Activated T-cell treated with anti-CD3 and anti-CD28 coated beads, Interleukin-2, amount 50 U/mL, for 24 hours (primary cell): ENCODE results near the gene NFATC1.

Experiments used
- DNase-seq: peaks from one replicate; pipeline ENCODE4 v3.0.0-alpha.2; 2020
- H3K27ac Mint-ChIP-seq: 2 replicates; pipeline ENCODE4 v1.8.0; 2020; ENCODE audit warnings: mild to moderate bottlenecking, mixed read lengths
- H3K27me3 Mint-ChIP-seq: 2 replicates; pipeline ENCODE4 v1.8.0; 2020; ENCODE audit warnings: mixed read lengths
- H3K36me3 Mint-ChIP-seq: 2 replicates; pipeline ENCODE4 v1.8.0; 2020; ENCODE audit warnings: low read depth, mixed read lengths
- H3K4me1 Mint-ChIP-seq: 2 replicates; pipeline ENCODE4 v1.8.0; 2020; ENCODE audit warnings: low read depth, mixed read lengths
- H3K4me3 Mint-ChIP-seq: 2 replicates; pipeline ENCODE4 v1.8.0; 2020; ENCODE audit warnings: mild to moderate bottlenecking, moderate library complexity, mixed read lengths
- H3K9me3 Mint-ChIP-seq: 2 replicates; pipeline ENCODE4 v1.8.0; 2020; ENCODE audit warnings: mixed read lengths

NFATC1 gene

GRCh38 chr18:79460481-79461300, 65.0 kb downstream of the NFATC1 start:
- Mint-ChIP-seq H3K36me3 (peaks cover 84% of the 10 kb centered on the region), H3K4me1 (peaks cover 16% of the 10 kb centered on the region), H3K27ac (peak overlapping the region; percentile 85), H3K9me3 (no peaks in the 10 kb centered on the region), H3K4me3 (no peak overlapping the region), H3K27me3 (no peaks in the 10 kb centered on the region)
- DNase-seq: no peak

GRCh38 chr18:79461627-79462026, 65.9 kb downstream of the NFATC1 start:
- no peak for DNase-seq
- Mint-ChIP-seq H3K9me3 (no peaks in the 10 kb centered on the region), H3K36me3 (peaks cover 90% of the 10 kb centered on the region), H3K4me1 (peaks cover 19% of the 10 kb centered on the region), H3K27me3 (no peaks in the 10 kb centered on the region), H3K27ac (peak overlapping the region; percentile 74), H3K4me3 (no peak overlapping the region)

GRCh38 chr18:79463424-79463960, 67.8 kb downstream of the NFATC1 start:
- H3K4me3 Mint-ChIP-seq: no peak overlapping the region
- H3K27ac Mint-ChIP-seq: peak overlapping the region; percentile 61

GRCh38 chr18:79465392-79465991, 69.8 kb downstream of the NFATC1 start:
- H3K27me3 Mint-ChIP-seq: no peaks in the 10 kb centered on the region
- H3K4me1 Mint-ChIP-seq: peaks cover 14% of the 10 kb centered on the region
- no peak for DNase-seq
- peaks cover 89% of the 10 kb centered on the region for H3K36me3 Mint-ChIP-seq
- H3K9me3 Mint-ChIP-seq: no peaks in the 10 kb centered on the region
- peak overlapping the region; percentile 88 for H3K27ac Mint-ChIP-seq
- no peak overlapping the region for H3K4me3 Mint-ChIP-seq

More at GRCh38 chr18:79463424-79463960, 67.8 kb downstream of the NFATC1 start:
- Mint-ChIP-seq H3K4me1 (peaks cover 23% of the 10 kb centered on the region), H3K36me3 (peaks cover 91% of the 10 kb centered on the region), H3K9me3 (no peaks in the 10 kb centered on the region), H3K27me3 (no peaks in the 10 kb centered on the region)
- no peak for DNase-seq

GRCh38 chr18:79466591-79466990, 70.9 kb downstream of the NFATC1 start:
- peaks cover 92% of the 10 kb centered on the region for H3K36me3 Mint-ChIP-seq
- no peak for DNase-seq
- peak overlapping the region; percentile 6 for H3K27ac Mint-ChIP-seq
- H3K4me1 Mint-ChIP-seq: peaks cover 14% of the 10 kb centered on the region
- no peaks in the 10 kb centered on the region for H3K9me3 Mint-ChIP-seq
- no peak overlapping the region for H3K4me3 Mint-ChIP-seq
- no peaks in the 10 kb centered on the region for H3K27me3 Mint-ChIP-seq

GRCh38 chr18:79467126-79467525, 71.4 kb downstream of the NFATC1 start:
- DNase-seq: no peak
- peaks cover 92% of the 10 kb centered on the region for H3K36me3 Mint-ChIP-seq
- no peak overlapping the region for H3K4me3 Mint-ChIP-seq
- H3K9me3 Mint-ChIP-seq: no peaks in the 10 kb centered on the region
- no peak overlapping the region for H3K27ac Mint-ChIP-seq
- H3K27me3 Mint-ChIP-seq: no peaks in the 10 kb centered on the region
- H3K4me1 Mint-ChIP-seq: peaks cover 14% of the 10 kb centered on the region

- no peaks in the 10 kb centered on the region for H3K9me3 Mint-ChIP-seq
- peaks cover 92% of the 10 kb centered on the region for H3K36me3 Mint-ChIP-seq
- DNase-seq: no peak
- peak overlapping the region; percentile 81 for H3K27ac Mint-ChIP-seq
- H3K4me3 Mint-ChIP-seq: no peak overlapping the region
- H3K27me3 Mint-ChIP-seq: no peaks in the 10 kb centered on the region
- peaks cover 14% of the 10 kb centered on the region for H3K4me1 Mint-ChIP-seq
Observed at GRCh38 chr18:79468119-79468789, 72.5 kb downstream of the NFATC1 start.

- H3K9me3 Mint-ChIP-seq: no peaks in the 10 kb centered on the region
- no peaks in the 10 kb centered on the region for H3K27me3 Mint-ChIP-seq
- no peak overlapping the region for H3K4me3 Mint-ChIP-seq
- no peak for DNase-seq
- peaks cover 83% of the 10 kb centered on the region for H3K36me3 Mint-ChIP-seq
- H3K27ac Mint-ChIP-seq: peak overlapping the region; percentile 83
- peaks cover 14% of the 10 kb centered on the region for H3K4me1 Mint-ChIP-seq
Observed at GRCh38 chr18:79469309-79469708, 73.6 kb downstream of the NFATC1 start.

GRCh38 chr18:79469751-79470505, 74.2 kb downstream of the NFATC1 start:
- peaks cover 14% of the 10 kb centered on the region for H3K4me1 Mint-ChIP-seq
- H3K4me3 Mint-ChIP-seq: no peak overlapping the region
- peaks cover 79% of the 10 kb centered on the region for H3K36me3 Mint-ChIP-seq
- no peak for DNase-seq
- H3K9me3 Mint-ChIP-seq: no peaks in the 10 kb centered on the region
- no peaks in the 10 kb centered on the region for H3K27me3 Mint-ChIP-seq
- peak overlapping the region; percentile 83 for H3K27ac Mint-ChIP-seq

GRCh38 chr18:79470547-79470946, 74.8 kb downstream of the NFATC1 start:
- peak overlapping the region; percentile 83 for H3K27ac Mint-ChIP-seq
- no peak for DNase-seq
- H3K27me3 Mint-ChIP-seq: no peaks in the 10 kb centered on the region
- H3K4me3 Mint-ChIP-seq: no peak overlapping the region
- H3K4me1 Mint-ChIP-seq: peaks cover 8% of the 10 kb centered on the region
- H3K36me3 Mint-ChIP-seq: peaks cover 74% of the 10 kb centered on the region
- H3K9me3 Mint-ChIP-seq: no peaks in the 10 kb centered on the region

GRCh38 chr18:79471046-79471445, 75.3 kb downstream of the NFATC1 start:
- no peak for DNase-seq
- no peaks in the 10 kb centered on the region for H3K9me3 Mint-ChIP-seq
- H3K27me3 Mint-ChIP-seq: no peaks in the 10 kb centered on the region
- no peak overlapping the region for H3K4me3 Mint-ChIP-seq
- peaks cover 72% of the 10 kb centered on the region for H3K36me3 Mint-ChIP-seq
- H3K27ac Mint-ChIP-seq: peak overlapping the region; percentile 83
- peaks cover 4% of the 10 kb centered on the region for H3K4me1 Mint-ChIP-seq

- Mint-ChIP-seq H3K27ac (peak overlapping the region; percentile 83), H3K27me3 (no peaks in the 10 kb centered on the region), H3K9me3 (no peaks in the 10 kb centered on the region), H3K4me1 (peaks cover 6% of the 10 kb centered on the region), H3K36me3 (peaks cover 71% of the 10 kb centered on the region), H3K4me3 (no peak overlapping the region)
- DNase-seq: no peak
Observed at GRCh38 chr18:79471597-79471996, 75.9 kb downstream of the NFATC1 start.

- Mint-ChIP-seq H3K9me3 (no peaks in the 10 kb centered on the region), H3K36me3 (peaks cover 73% of the 10 kb centered on the region), H3K4me1 (peaks cover 10% of the 10 kb centered on the region), H3K4me3 (no peak overlapping the region), H3K27me3 (no peaks in the 10 kb centered on the region), H3K27ac (peak overlapping the region; percentile 83)
- DNase-seq: no peak
Observed at GRCh38 chr18:79472176-79472575, 76.4 kb downstream of the NFATC1 start.

- H3K4me1 Mint-ChIP-seq: peaks cover 13% of the 10 kb centered on the region
- H3K27ac Mint-ChIP-seq: peak overlapping the region; percentile 63
- no peak for DNase-seq
- H3K36me3 Mint-ChIP-seq: peaks cover 68% of the 10 kb centered on the region
- no peaks in the 10 kb centered on the region for H3K27me3 Mint-ChIP-seq
- no peak overlapping the region for H3K4me3 Mint-ChIP-seq
- H3K9me3 Mint-ChIP-seq: no peaks in the 10 kb centered on the region
Observed at GRCh38 chr18:79472946-79473345, 77.2 kb downstream of the NFATC1 start.
